Suprapubic skin (tissue), 4 donors: Measurements from ENCODE around the gene RNF44.

Experiments used
- POLR2A ChIP-seq, 2 donors: fragments of 450-650 bp; IDR thresholded peaks; one replicate each; pipeline ENCODE4 v1.6.1; 2017; ENCODE audit warnings: antibody characterized with exemption in 2 of 2, mild to moderate bottlenecking in 2 of 2, moderate library complexity in 2 of 2
- POLR2AphosphoS5 ChIP-seq, 3 donors: sonication (generic); formaldehyde crosslinking; IDR thresholded peaks; one replicate each; pipeline ENCODE4 v1.6.1; 2017; ENCODE audit warnings: antibody characterized with exemption in 3 of 3
- TF ChIP-seq, protein P1 (sequence below), 2 donors: fragments of 200-600 bp in 1 of 2; fragments of 450-650 bp in 1 of 2; sonication (generic) in 1 of 2; IDR thresholded peaks; one replicate each; pipeline ENCODE4 v1.5.1; 2016 to 2019; ENCODE audit warnings: antibody characterized with exemption in 2 of 2, mild to moderate bottlenecking in 1 of 2, moderate library complexity in 1 of 2

DNA sequence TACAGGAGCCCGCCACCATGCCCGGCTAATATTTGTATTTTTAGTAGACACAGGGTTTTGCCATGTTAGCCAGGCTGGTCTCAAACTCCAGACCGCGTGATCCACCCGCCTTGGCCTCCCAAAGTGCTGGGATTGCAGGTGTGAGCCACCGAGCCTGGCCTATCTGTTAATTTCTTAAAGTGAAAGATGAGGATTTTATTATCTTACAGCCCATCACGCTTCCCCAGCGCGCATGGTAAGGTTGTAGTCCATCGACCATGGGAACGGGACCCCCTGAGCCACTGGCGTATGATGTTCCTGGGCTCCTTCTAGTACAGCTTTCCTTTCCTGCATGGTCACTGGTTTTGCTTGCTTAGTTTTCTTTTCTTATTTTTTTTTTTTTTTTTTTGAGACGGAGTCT is 20.6 kb upstream of the RNF44 start:
- TF ChIP-seq POLR2A (IDR thresholded peaks at IDR 0.05) (no peak), POLR2AphosphoS5 (IDR thresholded peaks at IDR 0.05) (no peak)
- TF ChIP-seq, protein P1, sequence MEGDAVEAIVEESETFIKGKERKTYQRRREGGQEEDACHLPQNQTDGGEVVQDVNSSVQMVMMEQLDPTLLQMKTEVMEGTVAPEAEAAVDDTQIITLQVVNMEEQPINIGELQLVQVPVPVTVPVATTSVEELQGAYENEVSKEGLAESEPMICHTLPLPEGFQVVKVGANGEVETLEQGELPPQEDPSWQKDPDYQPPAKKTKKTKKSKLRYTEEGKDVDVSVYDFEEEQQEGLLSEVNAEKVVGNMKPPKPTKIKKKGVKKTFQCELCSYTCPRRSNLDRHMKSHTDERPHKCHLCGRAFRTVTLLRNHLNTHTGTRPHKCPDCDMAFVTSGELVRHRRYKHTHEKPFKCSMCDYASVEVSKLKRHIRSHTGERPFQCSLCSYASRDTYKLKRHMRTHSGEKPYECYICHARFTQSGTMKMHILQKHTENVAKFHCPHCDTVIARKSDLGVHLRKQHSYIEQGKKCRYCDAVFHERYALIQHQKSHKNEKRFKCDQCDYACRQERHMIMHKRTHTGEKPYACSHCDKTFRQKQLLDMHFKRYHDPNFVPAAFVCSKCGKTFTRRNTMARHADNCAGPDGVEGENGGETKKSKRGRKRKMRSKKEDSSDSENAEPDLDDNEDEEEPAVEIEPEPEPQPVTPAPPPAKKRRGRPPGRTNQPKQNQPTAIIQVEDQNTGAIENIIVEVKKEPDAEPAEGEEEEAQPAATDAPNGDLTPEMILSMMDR (IDR thresholded peaks at IDR 0.05), result no peak
